Measurements from ENCODE around the gene NAPB.

Gene NAPB

DNA sequence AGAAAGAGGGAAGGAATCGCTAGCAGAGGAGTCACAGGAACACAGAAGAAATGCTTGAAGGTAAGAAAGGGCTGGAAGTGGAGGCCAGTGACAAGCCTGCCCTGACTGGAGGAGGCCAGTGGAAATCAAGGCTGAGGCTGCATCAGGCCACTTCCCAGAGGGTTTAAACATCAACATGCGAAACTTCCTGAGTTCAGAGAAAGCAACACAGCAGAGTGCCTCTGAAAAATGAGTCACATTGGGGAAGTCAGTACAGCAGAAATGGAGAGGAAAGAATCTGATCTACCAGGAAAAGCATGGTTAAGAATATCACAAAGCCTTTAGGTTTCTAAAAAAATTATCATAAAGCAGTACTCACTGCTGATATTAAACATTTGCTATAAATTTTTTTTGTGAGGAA is 23.3 kb downstream of the NAPB start:
- Histone ChIP-seq H3K36me3 (replicated peaks in 1 of 2; ENCODE audit: control insufficient read depth in 2 of 2, insufficient read depth in 2 of 2, low read length in 2 of 2) (peaks cover 16 to 53% of the 10 kb centered on the region in 2 donors), H3K4me1 (ENCODE audit: control insufficient read depth in 2 of 2, insufficient read depth in 1 of 2, low read depth in 1 of 2, low read length in 2 of 2) (no peaks in the 10 kb centered on the region), H3K14ac (ENCODE audit: low read length) (no peak overlapping the region), H3K27me3 (ENCODE audit: control insufficient read depth in 3 of 3, insufficient read depth in 3 of 3, low read depth in 1 of 3, low read length in 3 of 3) (no peaks in the 10 kb centered on the region), H4K8ac (ENCODE audit: low read depth, low read length) (no peak overlapping the region), H3K18ac (ENCODE audit: low read length) (no peak overlapping the region), H2BK5ac (ENCODE audit: low read length) (no peak overlapping the region), H3K23ac (ENCODE audit: low read depth, low read length, poor library complexity) (no peak overlapping the region), H2BK12ac (ENCODE audit: low read length) (no peak overlapping the region), H3K4me3 (ENCODE audit: low read length in 2 of 2) (no peak overlapping the region), H3K79me1 (ENCODE audit: low read depth, low read length) (no peaks in the 10 kb centered on the region), H2AFZ (ENCODE audit: low read length) (no peak overlapping the region), H3K4me2 (ENCODE audit: insufficient read depth, low read length, poor library complexity, severe bottlenecking) (no peak overlapping the region), H3K9me3 (replicated peaks in 1 of 2; ENCODE audit: control insufficient read depth in 2 of 2, insufficient read depth in 1 of 2, low read depth in 1 of 2, low read length in 2 of 2) (no peaks in the 10 kb centered on the region), H3K9ac (ENCODE audit: low read depth, low read length, poor library complexity) (no peak overlapping the region), H2BK15ac (ENCODE audit: low read length) (no peak overlapping the region), H2BK120ac (ENCODE audit: low read depth, low read length) (no peak overlapping the region), H3K4ac (ENCODE audit: low read length) (no peak overlapping the region), H4K91ac (ENCODE audit: low read depth, low read length, poor library complexity) (no peak overlapping the region), H3K27ac (replicated peaks; ENCODE audit: low read length) (no peak overlapping the region), H2AK5ac (ENCODE audit: low read depth, low read length) (no peak overlapping the region)
- WGBS, 2 donors (ENCODE audit: extremely low coverage in 2 of 2, insufficient read length in 2 of 2, insufficient replicate concordance in 1 of 2): no CpG with 5 or more reads among the region's 2 CpGs
- no peak for DNase-seq (ENCODE audit: low spot score)

DNA sequence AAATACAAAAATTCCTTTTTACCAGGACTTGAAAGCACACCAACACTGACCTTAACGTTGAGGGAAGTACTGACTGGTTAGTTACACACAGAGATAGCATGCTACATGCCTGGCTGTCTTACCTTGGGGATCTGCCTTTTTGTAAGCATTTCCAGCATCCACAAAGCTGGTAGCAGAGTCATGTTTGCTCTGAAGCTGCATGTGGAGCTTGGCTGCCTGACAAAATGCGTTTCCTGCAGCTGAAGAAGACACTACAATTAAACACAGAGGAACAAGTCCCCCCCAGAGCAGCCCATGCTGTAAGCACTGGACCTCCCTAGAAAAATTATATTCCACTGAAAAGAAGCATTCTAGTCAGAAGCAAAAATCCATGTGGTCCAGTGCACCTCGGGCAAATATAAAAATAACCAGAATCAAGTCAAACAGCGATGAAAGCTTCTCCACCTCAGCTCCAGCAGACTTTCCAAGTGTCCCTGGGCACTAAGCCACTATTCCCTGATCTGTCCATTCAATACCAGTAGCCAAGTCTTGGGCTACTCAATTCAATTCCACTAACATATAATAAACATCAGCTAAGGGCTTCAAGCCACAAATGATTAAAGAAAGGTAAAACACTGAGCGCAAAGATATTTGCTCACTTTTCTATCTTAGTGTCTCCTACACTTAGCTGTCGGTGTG is 24.2 kb downstream of the NAPB start:
- H2BK5ac ChIP-seq (ENCODE audit: low read length): no peak overlapping the region
- H3K36me3 ChIP-seq (replicated peaks in 1 of 2; ENCODE audit: control insufficient read depth in 2 of 2, insufficient read depth in 2 of 2, low read length in 2 of 2): peaks cover 15 to 50% of the 10 kb centered on the region in 2 donors
- no peak overlapping the region for H3K14ac ChIP-seq (ENCODE audit: low read length)
- no peaks in the 10 kb centered on the region for H3K9me3 ChIP-seq (replicated peaks in 1 of 2; ENCODE audit: control insufficient read depth in 2 of 2, insufficient read depth in 1 of 2, low read depth in 1 of 2, low read length in 2 of 2)
- H3K4me2 ChIP-seq (ENCODE audit: insufficient read depth, low read length, poor library complexity, severe bottlenecking): no peak overlapping the region
- no peak overlapping the region for H2BK120ac ChIP-seq (ENCODE audit: low read depth, low read length)
- H2AK5ac ChIP-seq (ENCODE audit: low read depth, low read length): no peak overlapping the region
- no peak overlapping the region for H4K91ac ChIP-seq (ENCODE audit: low read depth, low read length, poor library complexity)
- no peaks in the 10 kb centered on the region for H3K27me3 ChIP-seq (ENCODE audit: control insufficient read depth in 3 of 3, insufficient read depth in 3 of 3, low read depth in 1 of 3, low read length in 3 of 3)
- no peak overlapping the region for H3K9ac ChIP-seq (ENCODE audit: low read depth, low read length, poor library complexity)
- H3K4me3 ChIP-seq (ENCODE audit: low read length in 2 of 2): no peak overlapping the region
- H2BK12ac ChIP-seq (ENCODE audit: low read length): no peak overlapping the region
- no peak overlapping the region for H4K8ac ChIP-seq (ENCODE audit: low read depth, low read length)
- DNase-seq (ENCODE audit: low spot score): no peak
- H3K27ac ChIP-seq (replicated peaks; ENCODE audit: low read length): no peak overlapping the region
- H3K4me1 ChIP-seq (ENCODE audit: control insufficient read depth in 2 of 2, insufficient read depth in 1 of 2, low read depth in 1 of 2, low read length in 2 of 2): no peaks in the 10 kb centered on the region
- no peak overlapping the region for H3K23ac ChIP-seq (ENCODE audit: low read depth, low read length, poor library complexity)
- H3K18ac ChIP-seq (ENCODE audit: low read length): no peak overlapping the region
- H3K79me1 ChIP-seq (ENCODE audit: low read depth, low read length): no peaks in the 10 kb centered on the region
- H3K4ac ChIP-seq (ENCODE audit: low read length): no peak overlapping the region
- WGBS, 2 donors (ENCODE audit: extremely low coverage in 2 of 2, insufficient read length in 2 of 2, insufficient replicate concordance in 1 of 2): no CpG with 5 or more reads among the region's 6 CpGs
- H2BK15ac ChIP-seq (ENCODE audit: low read length): no peak overlapping the region
- H2AFZ ChIP-seq (ENCODE audit: low read length): no peak overlapping the region

DNA sequence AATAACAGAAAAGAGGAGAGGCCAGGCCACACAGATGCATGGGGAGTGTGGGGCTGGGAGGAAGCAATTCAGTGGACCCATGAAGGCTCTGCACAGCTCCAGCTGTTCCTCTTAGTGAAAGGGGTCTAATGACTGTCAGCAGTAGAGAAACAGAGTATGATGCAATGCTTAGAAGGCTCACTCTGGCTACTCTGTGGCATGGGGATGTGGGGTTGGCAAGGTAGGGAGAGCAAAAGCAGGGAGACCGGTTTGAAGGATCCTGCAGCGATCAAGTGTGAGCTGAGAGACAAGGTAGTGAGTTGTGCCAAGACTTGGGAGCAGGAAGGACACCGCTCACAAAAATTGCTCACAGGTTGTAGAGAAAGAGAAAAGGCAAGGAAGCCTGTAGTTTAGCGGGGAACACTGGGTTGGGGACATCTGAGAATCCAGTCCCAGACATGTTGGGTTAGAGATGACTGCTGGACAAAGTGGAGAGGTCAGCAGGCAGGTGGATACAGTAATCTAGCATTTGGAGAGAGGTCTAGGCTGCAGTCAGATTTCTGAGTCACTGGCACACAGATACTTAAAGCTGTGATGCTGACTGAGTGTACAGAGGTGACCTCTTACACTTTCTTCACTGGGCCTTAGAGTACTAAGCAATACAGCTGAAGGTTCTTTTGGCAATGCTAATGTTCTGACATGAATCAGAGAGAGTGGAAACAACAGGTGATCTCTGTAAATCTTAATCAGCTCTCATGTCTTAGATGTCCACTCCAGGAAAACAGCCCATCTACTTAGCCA is 27.1 kb downstream of the NAPB start:
- WGBS, 2 donors (ENCODE audit: extremely low coverage in 2 of 2, insufficient read length in 2 of 2, insufficient replicate concordance in 1 of 2): no CpG with 5 or more reads among the region's 4 CpGs
- Histone ChIP-seq H4K8ac (ENCODE audit: low read depth, low read length) (no peak overlapping the region), H2BK5ac (ENCODE audit: low read length) (no peak overlapping the region), H2AK5ac (ENCODE audit: low read depth, low read length) (no peak overlapping the region), H2AFZ (ENCODE audit: low read length) (no peak overlapping the region), H3K4ac (ENCODE audit: low read length) (no peak overlapping the region), H3K27me3 (ENCODE audit: control insufficient read depth in 3 of 3, insufficient read depth in 3 of 3, low read depth in 1 of 3, low read length in 3 of 3) (no peaks in the 10 kb centered on the region), H3K23ac (ENCODE audit: low read depth, low read length, poor library complexity) (no peak overlapping the region), H3K4me2 (ENCODE audit: insufficient read depth, low read length, poor library complexity, severe bottlenecking) (no peak overlapping the region), H4K91ac (ENCODE audit: low read depth, low read length, poor library complexity) (no peak overlapping the region), H3K18ac (ENCODE audit: low read length) (no peak overlapping the region), H3K9ac (ENCODE audit: low read depth, low read length, poor library complexity) (no peak overlapping the region), H3K9me3 (replicated peaks in 1 of 2; ENCODE audit: control insufficient read depth in 2 of 2, insufficient read depth in 1 of 2, low read depth in 1 of 2, low read length in 2 of 2) (peaks cover 0 to 2% of the 10 kb centered on the region in 2 donors), H3K79me1 (ENCODE audit: low read depth, low read length) (no peaks in the 10 kb centered on the region), H3K4me3 (ENCODE audit: low read length in 2 of 2) (no peak overlapping the region), H3K4me1 (ENCODE audit: control insufficient read depth in 2 of 2, insufficient read depth in 1 of 2, low read depth in 1 of 2, low read length in 2 of 2) (no peaks in the 10 kb centered on the region), H2BK12ac (ENCODE audit: low read length) (no peak overlapping the region), H2BK120ac (ENCODE audit: low read depth, low read length) (no peak overlapping the region), H3K14ac (ENCODE audit: low read length) (no peak overlapping the region), H3K27ac (replicated peaks; ENCODE audit: low read length) (no peak overlapping the region), H3K36me3 (replicated peaks in 1 of 2; ENCODE audit: control insufficient read depth in 2 of 2, insufficient read depth in 2 of 2, low read length in 2 of 2) (peaks cover 19 to 57% of the 10 kb centered on the region in 2 donors), H2BK15ac (ENCODE audit: low read length) (no peak overlapping the region)
- DNase-seq (ENCODE audit: low spot score): no peak

DNA sequence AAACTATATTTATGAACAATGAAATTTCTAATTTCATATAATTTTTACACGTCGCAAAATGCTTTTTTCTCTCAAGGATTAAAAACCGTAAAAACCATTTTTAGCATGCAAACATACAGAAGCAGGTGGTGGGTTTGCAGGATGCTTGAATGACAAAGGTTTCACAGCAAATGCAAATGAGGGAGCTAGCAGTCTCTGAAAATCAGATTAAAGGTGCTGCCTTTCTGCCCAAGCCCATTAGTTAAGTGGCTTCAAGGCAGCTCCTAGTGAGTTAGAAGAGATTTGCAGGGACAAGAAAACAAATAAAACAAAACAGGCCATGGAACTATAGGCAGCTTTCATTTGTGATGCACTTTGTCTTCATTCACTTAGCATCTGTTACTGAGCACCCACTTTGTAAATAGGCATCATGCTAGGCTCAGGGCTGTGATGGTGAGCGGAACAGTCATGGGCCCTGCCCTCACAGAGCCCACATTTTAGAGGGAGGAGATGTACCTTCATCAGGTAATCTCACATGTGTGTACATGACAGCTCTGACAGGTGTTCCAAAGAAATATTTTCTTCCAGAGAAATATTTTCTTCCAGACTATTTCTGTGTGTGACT is 29.5 kb downstream of the NAPB start:
- Histone ChIP-seq H3K4ac (ENCODE audit: low read length) (no peak overlapping the region), H3K27me3 (ENCODE audit: control insufficient read depth in 3 of 3, insufficient read depth in 3 of 3, low read depth in 1 of 3, low read length in 3 of 3) (no peaks in the 10 kb centered on the region), H3K4me3 (ENCODE audit: low read length in 2 of 2) (no peak overlapping the region), H3K9ac (ENCODE audit: low read depth, low read length, poor library complexity) (no peak overlapping the region), H2BK12ac (ENCODE audit: low read length) (no peak overlapping the region), H3K14ac (ENCODE audit: low read length) (no peak overlapping the region), H3K36me3 (replicated peaks in 1 of 2; ENCODE audit: control insufficient read depth in 2 of 2, insufficient read depth in 2 of 2, low read length in 2 of 2) (peaks cover 22 to 78% of the 10 kb centered on the region in 2 donors), H4K91ac (ENCODE audit: low read depth, low read length, poor library complexity) (no peak overlapping the region), H2AFZ (ENCODE audit: low read length) (no peak overlapping the region), H3K79me1 (ENCODE audit: low read depth, low read length) (no peaks in the 10 kb centered on the region), H2BK5ac (ENCODE audit: low read length) (no peak overlapping the region), H3K4me2 (ENCODE audit: insufficient read depth, low read length, poor library complexity, severe bottlenecking) (no peak overlapping the region), H3K18ac (ENCODE audit: low read length) (no peak overlapping the region), H3K23ac (ENCODE audit: low read depth, low read length, poor library complexity) (no peak overlapping the region), H2BK15ac (ENCODE audit: low read length) (no peak overlapping the region), H2AK5ac (ENCODE audit: low read depth, low read length) (no peak overlapping the region), H3K27ac (replicated peaks; ENCODE audit: low read length) (no peak overlapping the region), H2BK120ac (ENCODE audit: low read depth, low read length) (no peak overlapping the region), H3K9me3 (replicated peaks in 1 of 2; ENCODE audit: control insufficient read depth in 2 of 2, insufficient read depth in 1 of 2, low read depth in 1 of 2, low read length in 2 of 2) (peaks cover 0 to 11% of the 10 kb centered on the region in 2 donors), H4K8ac (ENCODE audit: low read depth, low read length) (no peak overlapping the region), H3K4me1 (ENCODE audit: control insufficient read depth in 2 of 2, insufficient read depth in 1 of 2, low read depth in 1 of 2, low read length in 2 of 2) (no peaks in the 10 kb centered on the region)
- no CpG with 5 or more reads among the region's 4 CpGs for WGBS, 2 donors (ENCODE audit: extremely low coverage in 2 of 2, insufficient read length in 2 of 2, insufficient replicate concordance in 1 of 2)
- DNase-seq (ENCODE audit: low spot score): no peak

Measured in neuronal stem cell (in vitro differentiated cells).